Panc1 (cell line): ENCODE measurements around the gene PTGFRN. TPM values are rescaled to one million over a fixed set of nuclear protein-coding genes. Genes with fewer than 3 reads are reported as not detected.

Source experiments
- ATAC-seq: fragments of 200-7000 bp; cut with Tn5 transposase; 2 replicates; pipeline ENCODE4 v1.9.1; 2020; ENCODE audit warnings: mild to moderate bottlenecking, moderate library complexity
- BruUV-seq: library from RNA; stranded (reverse); fragments of 400-500 nt; replicated peaks from 2 replicates; lab custom pipeline; 2021; lab: Mats Ljungman, UMichigan
- CTCF ChIA-PET: fragments of 300-600 bp; sonication (Branson Sonifier 250); formaldehyde crosslinking; loops from one replicate; lab custom pipeline; 2022; ENCODE audit warnings: antibody characterized with exemption; lab: Charles Lee
- POLR2A ChIA-PET: fragments of 300-600 bp; sonication (Branson Sonifier 250); formaldehyde crosslinking; loops from one replicate; lab custom pipeline; 2022; ENCODE audit warnings: antibody characterized with exemption; lab: Charles Lee
- DNase-seq: peaks from one replicate; pipeline ENCODE4 v3.0.0-alpha.2; 2010; ENCODE audit warnings: low read depth, low spot score
- H3K27ac ChIP-seq: 2 replicates; pipeline ENCODE4 v1.5.1; 2011; ENCODE audit warnings: mild to moderate bottlenecking, low read length, inconsistent platforms
- H3K27me3 ChIP-seq: fragments of 200-500 bp; sonication (Bioruptor generic); 2 replicates; pipeline ENCODE4 v1.6.0; 2014; ENCODE audit warnings: low read length, inconsistent platforms; ENCODE audit not compliant: control insufficient read depth, insufficient read depth
- H3K36me3 ChIP-seq: fragments of 200-500 bp; sonication (Bioruptor generic); 2 replicates; pipeline ENCODE4 v1.5.1; 2014; ENCODE audit warnings: inconsistent platforms, mild to moderate bottlenecking, low read length, moderate library complexity; ENCODE audit not compliant: control insufficient read depth, insufficient read depth
- H3K4me1 ChIP-seq: 2 replicates; pipeline ENCODE4 v1.5.1; 2011; ENCODE audit warnings: inconsistent platforms, mild to moderate bottlenecking, low read length, moderate library complexity; ENCODE audit not compliant: control insufficient read depth, insufficient read depth
- H3K4me3 ChIP-seq, 2 experiments: 2 replicates each; pipeline ENCODE4 v1.5.1; 2011 to 2012; ENCODE audit warnings: low read depth in 2 of 2, low read length in 2 of 2, mild to moderate bottlenecking in 2 of 2, inconsistent platforms in 1 of 2, moderate library complexity in 1 of 2
- H3K9me3 ChIP-seq: fragments of 200-500 bp; sonication (Bioruptor generic); 2 replicates; pipeline ENCODE4 v1.5.1; 2014; ENCODE audit warnings: low read depth, mild to moderate bottlenecking, inconsistent platforms, low read length, moderate library complexity; ENCODE audit not compliant: control insufficient read depth, insufficient read depth
- POLR2AphosphoS5 ChIP-seq: IDR thresholded peaks from 2 replicates; pipeline ENCODE4 v1.6.1; 2012; ENCODE audit warnings: mild to moderate bottlenecking, low read depth, low read length, moderate library complexity
- SIN3A ChIP-seq: IDR thresholded peaks from 2 replicates; pipeline ENCODE4 v1.6.1; 2012; ENCODE audit warnings: low read depth, mild to moderate bottlenecking, low read length, moderate library complexity, borderline replicate concordance; ENCODE audit not compliant: insufficient read depth
- TCF7L2 ChIP-seq: IDR thresholded peaks from 2 replicates; pipeline ENCODE4 v1.6.1; 2011; ENCODE audit warnings: mild to moderate bottlenecking, low read depth, low read length, inconsistent platforms
- in situ Hi-C: cut with HindIII; loops from 2 replicates; pipeline ENCODE4 v1.10.0; 2016; ENCODE audit warnings: low sequenced_read_pairs, low pct_unique_long_range_greater_than_20kb
- intact Hi-C: fragments of 100-400 bp; cut with micrococcal nuclease; formaldehyde crosslinking; loops from one replicate; pipeline ENCODE4 v1.10.0; 2022; ENCODE audit not compliant: unreplicated experiment
- total RNA-seq: library from RNA; stranded (reverse); gene quantifications from one replicate; pipeline ENCODE4 v1.2.1, GENCODE V29; 2021; ENCODE audit not compliant: unreplicated experiment
- TF ChIP-seq, protein P1 (sequence below): fragments of 450-650 bp; IDR thresholded peaks from 2 replicates; pipeline ENCODE4 v1.5.1; 2017; ENCODE audit warnings: mild to moderate bottlenecking
- TF ChIP-seq, protein P2 (sequence below), 2 experiments: IDR thresholded peaks; 2 replicates each; pipeline ENCODE4 v1.6.1; 2011 to 2012; ENCODE audit warnings: low read depth in 2 of 2, control low read depth in 1 of 2, low read length in 1 of 2, mild to moderate bottlenecking in 1 of 2, moderate library complexity in 1 of 2; ENCODE audit not compliant: insufficient read depth in 1 of 2

Gene PTGFRN
- total RNA-seq, 1 experiment from 2014 or later = 5.2 TPM

- ChIA-PET POLR2A (no interaction called here), CTCF (interaction anchor here (0.6 kb wide), 1 partner anchor 167 kb away, joined by 3 read pairs; no protein-coding TSS in a partner anchor)
- H3K27me3 ChIP-seq = 0 out of 2 replicates have a peak, but pooled peaks cover 2% of the 10 kb centered on the region
- DNase-seq = no peak
- intact Hi-C loops = no loop called here
- H3K4me3 ChIP-seq = no peak overlapping the region
- no peak for ATAC-seq
- TF ChIP-seq, protein P1, sequence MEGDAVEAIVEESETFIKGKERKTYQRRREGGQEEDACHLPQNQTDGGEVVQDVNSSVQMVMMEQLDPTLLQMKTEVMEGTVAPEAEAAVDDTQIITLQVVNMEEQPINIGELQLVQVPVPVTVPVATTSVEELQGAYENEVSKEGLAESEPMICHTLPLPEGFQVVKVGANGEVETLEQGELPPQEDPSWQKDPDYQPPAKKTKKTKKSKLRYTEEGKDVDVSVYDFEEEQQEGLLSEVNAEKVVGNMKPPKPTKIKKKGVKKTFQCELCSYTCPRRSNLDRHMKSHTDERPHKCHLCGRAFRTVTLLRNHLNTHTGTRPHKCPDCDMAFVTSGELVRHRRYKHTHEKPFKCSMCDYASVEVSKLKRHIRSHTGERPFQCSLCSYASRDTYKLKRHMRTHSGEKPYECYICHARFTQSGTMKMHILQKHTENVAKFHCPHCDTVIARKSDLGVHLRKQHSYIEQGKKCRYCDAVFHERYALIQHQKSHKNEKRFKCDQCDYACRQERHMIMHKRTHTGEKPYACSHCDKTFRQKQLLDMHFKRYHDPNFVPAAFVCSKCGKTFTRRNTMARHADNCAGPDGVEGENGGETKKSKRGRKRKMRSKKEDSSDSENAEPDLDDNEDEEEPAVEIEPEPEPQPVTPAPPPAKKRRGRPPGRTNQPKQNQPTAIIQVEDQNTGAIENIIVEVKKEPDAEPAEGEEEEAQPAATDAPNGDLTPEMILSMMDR = no peak
- TF ChIP-seq, protein P2, sequence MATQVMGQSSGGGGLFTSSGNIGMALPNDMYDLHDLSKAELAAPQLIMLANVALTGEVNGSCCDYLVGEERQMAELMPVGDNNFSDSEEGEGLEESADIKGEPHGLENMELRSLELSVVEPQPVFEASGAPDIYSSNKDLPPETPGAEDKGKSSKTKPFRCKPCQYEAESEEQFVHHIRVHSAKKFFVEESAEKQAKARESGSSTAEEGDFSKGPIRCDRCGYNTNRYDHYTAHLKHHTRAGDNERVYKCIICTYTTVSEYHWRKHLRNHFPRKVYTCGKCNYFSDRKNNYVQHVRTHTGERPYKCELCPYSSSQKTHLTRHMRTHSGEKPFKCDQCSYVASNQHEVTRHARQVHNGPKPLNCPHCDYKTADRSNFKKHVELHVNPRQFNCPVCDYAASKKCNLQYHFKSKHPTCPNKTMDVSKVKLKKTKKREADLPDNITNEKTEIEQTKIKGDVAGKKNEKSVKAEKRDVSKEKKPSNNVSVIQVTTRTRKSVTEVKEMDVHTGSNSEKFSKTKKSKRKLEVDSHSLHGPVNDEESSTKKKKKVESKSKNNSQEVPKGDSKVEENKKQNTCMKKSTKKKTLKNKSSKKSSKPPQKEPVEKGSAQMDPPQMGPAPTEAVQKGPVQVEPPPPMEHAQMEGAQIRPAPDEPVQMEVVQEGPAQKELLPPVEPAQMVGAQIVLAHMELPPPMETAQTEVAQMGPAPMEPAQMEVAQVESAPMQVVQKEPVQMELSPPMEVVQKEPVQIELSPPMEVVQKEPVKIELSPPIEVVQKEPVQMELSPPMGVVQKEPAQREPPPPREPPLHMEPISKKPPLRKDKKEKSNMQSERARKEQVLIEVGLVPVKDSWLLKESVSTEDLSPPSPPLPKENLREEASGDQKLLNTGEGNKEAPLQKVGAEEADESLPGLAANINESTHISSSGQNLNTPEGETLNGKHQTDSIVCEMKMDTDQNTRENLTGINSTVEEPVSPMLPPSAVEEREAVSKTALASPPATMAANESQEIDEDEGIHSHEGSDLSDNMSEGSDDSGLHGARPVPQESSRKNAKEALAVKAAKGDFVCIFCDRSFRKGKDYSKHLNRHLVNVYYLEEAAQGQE (IDR thresholded peaks at IDR 0.05; ENCODE audit: insufficient read depth in 1 of 2, low read depth in 2 of 2, low read length in 1 of 2) = no peak
- no peak for TF ChIP-seq SIN3A
- no peak for TF ChIP-seq POLR2AphosphoS5
- TF ChIP-seq TCF7L2 = no peak
- no TSS peak for BruUV-seq
- no peak overlapping the region for H3K27ac ChIP-seq
- no peaks in the 10 kb centered on the region for H3K9me3 ChIP-seq
- no peaks in the 10 kb centered on the region; the same call in 1 of the 2 replicates for H3K36me3 ChIP-seq
- in situ Hi-C loops = no loop called here
- no peaks in the 10 kb centered on the region for H3K4me1 ChIP-seq
Observed at GRCh38 chr1:116915086-116915661, 5.5 kb downstream of the PTGFRN start.

DNA sequence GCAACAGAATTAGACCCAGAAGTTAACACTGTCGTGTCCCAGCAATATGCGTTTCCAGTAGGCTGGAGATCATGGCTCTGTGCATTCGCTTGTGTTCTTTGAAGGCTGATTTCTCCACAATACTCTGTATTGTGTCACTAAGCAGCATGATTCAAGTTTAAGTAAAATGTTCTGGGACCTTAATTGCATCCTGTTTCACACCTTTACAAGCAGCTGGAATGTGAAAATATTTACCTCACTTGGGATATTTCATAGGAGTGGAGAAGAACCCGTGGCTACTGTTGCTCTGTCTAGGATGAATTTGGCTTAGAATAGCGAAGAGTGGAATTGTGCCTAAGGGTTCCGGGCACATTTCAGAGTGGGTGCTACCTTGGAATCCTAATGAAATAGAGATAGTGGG is 6.3 kb downstream of the PTGFRN start:
- H3K9me3 ChIP-seq = no peaks in the 10 kb centered on the region
- in situ Hi-C loops (no loop called here), intact Hi-C loops (no loop called here)
- H3K27me3 ChIP-seq = 0 out of 2 replicates have a peak, but pooled peaks cover 2% of the 10 kb centered on the region
- no TSS peak for BruUV-seq
- CTCF ChIA-PET = no interaction called here
- H3K4me3 ChIP-seq = no peak overlapping the region
- POLR2A ChIA-PET = no interaction called here
- H3K36me3 ChIP-seq = no peaks in the 10 kb centered on the region
- no peaks in the 10 kb centered on the region for H3K4me1 ChIP-seq
- TF ChIP-seq, protein P2 (IDR thresholded peaks at IDR 0.05; ENCODE audit: insufficient read depth in 1 of 2, low read depth in 2 of 2, low read length in 1 of 2) = no peak
- TF ChIP-seq TCF7L2 (no peak), SIN3A (no peak), POLR2AphosphoS5 (no peak)
- TF ChIP-seq, protein P1 = no peak
- no peak for DNase-seq
- no peak for ATAC-seq
- H3K27ac ChIP-seq = no peak overlapping the region
